Measurements from ENCODE around the gene MRPL16.

The MRPL16 gene

GRCh38 chr11:59812220-59812619, 1.6 kb upstream of the MRPL16 start:
- in situ Hi-C loops (cut with HindIII; ENCODE audit: low sequenced_read_pairs): no loop called here
- no peak for TF ChIP-seq CTCF (IDR thresholded peaks at IDR 0.05; ENCODE audit: low read depth, low read length)
- no peak for DNase-seq (ENCODE audit: low read depth, low spot score)
- H3K4me3 ChIP-seq (ENCODE audit: low read depth, low read length): no peak overlapping the region

- in situ Hi-C loops (cut with HindIII; ENCODE audit: low sequenced_read_pairs): no loop called here
- no peak for DNase-seq (ENCODE audit: low read depth, low spot score)
- no peak for TF ChIP-seq CTCF (IDR thresholded peaks at IDR 0.05; ENCODE audit: low read depth, low read length)
- H3K4me3 ChIP-seq (ENCODE audit: low read depth, low read length): peak overlapping the region; percentile 100
These were observed 307 bp upstream of the MRPL16 start for GRCh38 chr11:59810911-59811259.

- in situ Hi-C loops (cut with HindIII; ENCODE audit: low sequenced_read_pairs): no loop called here
- H3K4me3 ChIP-seq (ENCODE audit: low read depth, low read length): no peak overlapping the region
- TF ChIP-seq CTCF (IDR thresholded peaks at IDR 0.05; ENCODE audit: low read depth, low read length): no peak
- no peak for DNase-seq (ENCODE audit: low read depth, low spot score)
These were observed 3.4 kb downstream of the MRPL16 start for GRCh38 chr11:59807047-59807610.

- in situ Hi-C loops (cut with HindIII; ENCODE audit: low sequenced_read_pairs): no loop called here
- no peak for TF ChIP-seq CTCF (IDR thresholded peaks at IDR 0.05; ENCODE audit: low read depth, low read length)
- H3K4me3 ChIP-seq (ENCODE audit: low read depth, low read length): no peak overlapping the region
- no peak for DNase-seq (ENCODE audit: low read depth, low spot score)
These were observed 6.5 kb downstream of the MRPL16 start for GRCh38 chr11:59804061-59804460.

GRCh38 chr11:59802639-59803176, 7.9 kb downstream of the MRPL16 start:
- in situ Hi-C loops (cut with HindIII; ENCODE audit: low sequenced_read_pairs): no loop called here
- no peak overlapping the region for H3K4me3 ChIP-seq (ENCODE audit: low read depth, low read length)
- TF ChIP-seq CTCF (IDR thresholded peaks at IDR 0.05; ENCODE audit: low read depth, low read length): peak; percentile 49
- peak; percentile 70 for DNase-seq (ENCODE audit: low read depth, low spot score)

- TF ChIP-seq CTCF (IDR thresholded peaks at IDR 0.05; ENCODE audit: low read depth, low read length): no peak
- in situ Hi-C loops (cut with HindIII; ENCODE audit: low sequenced_read_pairs): no loop called here
- DNase-seq (ENCODE audit: low read depth, low spot score): peak; percentile 9
- H3K4me3 ChIP-seq (ENCODE audit: low read depth, low read length): no peak overlapping the region
These were observed 8.5 kb downstream of the MRPL16 start for GRCh38 chr11:59801981-59802638.
